ENCODE data around the gene FNIP1. TPM values are rescaled to one million over a fixed set of nuclear protein-coding genes. Genes with fewer than 3 reads are reported as not detected.

Gene FNIP1
- total RNA-seq, 3 donors from 2014 or later (not counting 1 experiment from before 2014, with no cell fraction given) = 49.6 to 54.6 (median 50.8) TPM

DNA sequence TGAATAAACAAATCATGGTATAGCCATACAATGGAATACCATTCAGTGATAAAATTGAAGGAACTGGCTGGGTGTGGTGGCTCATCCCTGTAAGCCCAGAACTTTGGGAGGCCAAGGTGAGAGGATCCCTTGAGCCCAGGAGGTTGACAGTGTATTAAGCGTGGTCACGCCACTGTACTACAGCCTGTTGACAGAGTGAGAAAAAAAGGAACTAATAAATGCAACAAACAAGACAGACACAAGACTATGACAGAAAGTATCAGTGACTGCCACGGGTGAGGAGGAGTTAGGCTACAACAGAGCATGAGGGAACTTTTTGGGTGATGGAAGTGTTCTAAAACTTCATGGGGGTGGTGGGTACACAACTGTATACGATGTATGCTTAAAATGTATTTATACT lies 2.2 kb downstream of the FNIP1 start:
- H3K27ac Mint-ChIP-seq = peak overlapping the region; percentile 86 to 94
- H3K27me3 ChIP-seq (ENCODE audit: control insufficient read depth, insufficient read depth, low read length) = no peaks in the 10 kb centered on the region
- no peak overlapping the region for H3K27ac ChIP-seq (ENCODE audit: low read length)
- no peaks in the 10 kb centered on the region for H3K9me3 Mint-ChIP-seq
- ATAC-seq (no peak), DNase-seq (peak in 1 of 2 donors; percentile 14)
- H3K36me3 Mint-ChIP-seq = no peaks in the 10 kb centered on the region
- H3K36me3 ChIP-seq (ENCODE audit: control insufficient read depth, insufficient read depth, low read length) = no peaks in the 10 kb centered on the region
- 50% methylated on average over 3 of the region's 4 CpGs for WGBS (ENCODE audit: insufficient coverage)
- TF ChIP-seq CTCF (IDR thresholded peaks at IDR 0.05) = no peak
- H3K9me3 ChIP-seq (ENCODE audit: control insufficient read depth, insufficient read depth, low read length) = no peaks in the 10 kb centered on the region
- intact Hi-C loops (cut with micrococcal nuclease) = no loop called here
- H3K4me1 ChIP-seq (ENCODE audit: control insufficient read depth, insufficient read depth, low read length) = peaks cover 6% of the 10 kb centered on the region
- peaks cover 40 to 44% of the 10 kb centered on the region in 2 donors for H3K4me1 Mint-ChIP-seq
- peak overlapping the region; percentile 74 for H3K4me3 Mint-ChIP-seq
- no peaks in the 10 kb centered on the region for H3K27me3 Mint-ChIP-seq (ENCODE audit: low read depth in 2 of 2)
- H3K4me3 ChIP-seq (ENCODE audit: low read length) = no peak overlapping the region

DNA sequence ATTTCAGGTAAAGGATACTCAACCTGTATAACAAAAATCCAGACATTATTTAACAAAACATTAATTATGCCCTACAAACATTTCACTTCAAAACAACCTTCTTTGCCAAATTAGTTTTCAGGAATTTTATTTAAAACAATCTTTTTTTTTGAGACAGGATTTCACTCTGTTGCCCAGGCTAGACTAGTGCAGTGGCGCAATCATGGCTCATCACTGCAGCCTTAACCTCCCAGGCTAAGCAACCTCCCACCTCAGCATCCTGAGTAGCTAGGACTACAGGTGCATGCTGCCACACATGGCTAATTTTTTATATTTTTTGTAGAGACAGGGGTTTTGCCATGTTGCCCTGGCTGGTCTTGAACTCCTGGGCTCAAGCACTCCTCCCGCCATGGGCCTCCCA lies 3.9 kb downstream of the FNIP1 start:
- no peak overlapping the region for H3K27ac ChIP-seq (ENCODE audit: low read length)
- ATAC-seq (no peak), DNase-seq (no peak)
- Mint-ChIP-seq H3K36me3 (no peaks in the 10 kb centered on the region), H3K4me1 (peaks cover 46% of the 10 kb centered on the region in 2 donors), H3K4me3 (no peak overlapping the region), H3K27me3 (ENCODE audit: low read depth in 2 of 2) (no peaks in the 10 kb centered on the region), H3K27ac (no peak overlapping the region), H3K9me3 (no peaks in the 10 kb centered on the region)
- no peaks in the 10 kb centered on the region for H3K36me3 ChIP-seq (ENCODE audit: control insufficient read depth, insufficient read depth, low read length)
- H3K27me3 ChIP-seq (ENCODE audit: control insufficient read depth, insufficient read depth, low read length) = no peaks in the 10 kb centered on the region
- H3K4me3 ChIP-seq (ENCODE audit: low read length) = no peak overlapping the region
- WGBS (ENCODE audit: insufficient coverage) = 95% methylated on average over 1 of the region's 2 CpGs
- no peaks in the 10 kb centered on the region for H3K9me3 ChIP-seq (ENCODE audit: control insufficient read depth, insufficient read depth, low read length)
- intact Hi-C loops (cut with micrococcal nuclease) = no loop called here
- H3K4me1 ChIP-seq (ENCODE audit: control insufficient read depth, insufficient read depth, low read length) = peaks cover 6% of the 10 kb centered on the region
- no peak for TF ChIP-seq CTCF (IDR thresholded peaks at IDR 0.05)

DNA sequence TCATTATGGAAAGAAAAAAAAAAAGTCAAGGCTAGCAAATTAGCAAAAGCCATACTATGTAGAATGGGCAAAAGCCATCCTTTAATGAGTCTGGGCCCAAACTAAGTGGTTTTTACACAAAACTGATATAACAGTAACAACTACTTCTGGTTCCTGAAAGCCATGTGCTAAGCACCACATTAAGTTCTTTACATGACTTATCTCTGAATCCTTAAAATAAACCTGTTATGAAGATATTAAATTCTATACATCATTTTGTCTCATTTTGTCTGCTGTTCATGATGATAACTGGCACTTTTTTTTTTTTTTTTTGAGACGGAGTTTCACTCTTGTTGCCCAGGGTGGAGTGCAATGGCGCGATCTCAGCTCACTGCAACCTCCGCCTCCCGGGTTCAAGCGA lies 5.0 kb downstream of the FNIP1 start:
- intact Hi-C loops (cut with micrococcal nuclease) = no loop called here
- H3K36me3 ChIP-seq (ENCODE audit: control insufficient read depth, insufficient read depth, low read length) = no peaks in the 10 kb centered on the region
- no peaks in the 10 kb centered on the region for H3K9me3 ChIP-seq (ENCODE audit: control insufficient read depth, insufficient read depth, low read length)
- H3K4me3 ChIP-seq (ENCODE audit: low read length) = no peak overlapping the region
- H3K27ac ChIP-seq (ENCODE audit: low read length) = no peak overlapping the region
- no peaks in the 10 kb centered on the region for H3K36me3 Mint-ChIP-seq
- H3K27me3 ChIP-seq (ENCODE audit: control insufficient read depth, insufficient read depth, low read length) = no peaks in the 10 kb centered on the region
- TF ChIP-seq CTCF (IDR thresholded peaks at IDR 0.05) = no peak
- no CpG with 5 or more reads among the region's 6 CpGs for WGBS (ENCODE audit: insufficient coverage)
- ATAC-seq (no peak), DNase-seq (no peak)
- H3K27me3 Mint-ChIP-seq (ENCODE audit: low read depth in 2 of 2) = no peaks in the 10 kb centered on the region
- H3K4me1 ChIP-seq (ENCODE audit: control insufficient read depth, insufficient read depth, low read length) = no peaks in the 10 kb centered on the region
- peaks cover 51 to 52% of the 10 kb centered on the region in 2 donors for H3K4me1 Mint-ChIP-seq
- H3K4me3 Mint-ChIP-seq = no peak overlapping the region
- no peak overlapping the region for H3K27ac Mint-ChIP-seq
- no peaks in the 10 kb centered on the region for H3K9me3 Mint-ChIP-seq

DNA sequence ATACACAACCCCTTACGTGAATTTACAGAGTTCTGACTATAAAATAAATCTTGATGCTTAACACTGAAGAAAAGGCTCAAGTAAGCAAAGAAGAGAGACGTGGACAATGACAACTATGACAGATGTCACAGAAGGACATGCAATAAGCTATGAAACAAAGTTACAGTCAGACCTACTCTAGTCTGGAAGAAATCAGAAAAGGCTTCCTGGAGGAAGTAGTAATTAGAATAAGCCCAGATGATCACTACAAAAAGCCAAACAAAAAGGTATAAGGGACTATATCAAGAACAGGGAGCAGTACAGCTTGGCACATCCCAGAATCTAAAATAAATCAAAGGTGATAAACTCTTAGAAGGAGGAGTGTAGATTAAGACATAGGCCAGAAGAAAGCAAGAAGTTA lies 6.3 kb downstream of the FNIP1 start:
- Histone ChIP-seq H3K36me3 (ENCODE audit: control insufficient read depth, insufficient read depth, low read length) (no peaks in the 10 kb centered on the region), H3K27me3 (ENCODE audit: control insufficient read depth, insufficient read depth, low read length) (no peaks in the 10 kb centered on the region), H3K9me3 (ENCODE audit: control insufficient read depth, insufficient read depth, low read length) (no peaks in the 10 kb centered on the region), H3K27ac (ENCODE audit: low read length) (no peak overlapping the region), H3K4me3 (ENCODE audit: low read length) (no peak overlapping the region), H3K4me1 (ENCODE audit: control insufficient read depth, insufficient read depth, low read length) (no peaks in the 10 kb centered on the region)
- ATAC-seq (no peak), DNase-seq (no peak)
- no peaks in the 10 kb centered on the region for H3K9me3 Mint-ChIP-seq
- peaks cover 52% of the 10 kb centered on the region in 2 donors for H3K4me1 Mint-ChIP-seq
- no peaks in the 10 kb centered on the region for H3K27me3 Mint-ChIP-seq (ENCODE audit: low read depth in 2 of 2)
- intact Hi-C loops (cut with micrococcal nuclease) = no loop called here
- H3K27ac Mint-ChIP-seq = peak overlapping the region in 1 of 2 donors; percentile 5
- 91% methylated on average over 2 of the region's 2 CpGs for WGBS (ENCODE audit: insufficient coverage)
- no peaks in the 10 kb centered on the region for H3K36me3 Mint-ChIP-seq
- no peak for TF ChIP-seq CTCF (IDR thresholded peaks at IDR 0.05)
- H3K4me3 Mint-ChIP-seq = no peak overlapping the region

Data from natural killer cell (primary cell).